A549 (cell line): Measurements from ENCODE around the gene TMC4. TPM values are rescaled to one million over a fixed set of nuclear protein-coding genes. Genes with fewer than 3 reads are reported as not detected.

ENCODE experiments used
- ATAC-seq, 2 experiments: fragments of 200-7000 bp in 1 of 2; fragments of >200 bp in 1 of 2; cut with Nextera tagmentation in 1 of 2; cut with Tn5 transposase in 1 of 2; 3 replicates each; pipeline versions ENCODE4 v1.8.0 to v1.9.1; 2018 to 2020; ENCODE audit warnings: mild to moderate bottlenecking in 1 of 2, moderate library complexity in 1 of 2
- CTCF ChIA-PET: fragments of 300-600 bp; sonication (Branson Sonifier 250); formaldehyde crosslinking; extraction: SDS; loops from one replicate; lab custom pipeline; 2021; ENCODE audit warnings: antibody characterized with exemption, inconsistent platforms; lab: Yijun Ruan, JAX
- POLR2A ChIA-PET: fragments of 350-600 bp; formaldehyde crosslinking; extraction: SDS; loops from one replicate; lab custom pipeline; 2021; ENCODE audit warnings: antibody characterized with exemption, inconsistent platforms; lab: Yijun Ruan, JAX
- DNase-seq, 2 experiments: peaks; one replicate each; pipeline versions ENCODE4 v3.0.0 to v3.0.0-alpha.2; 2011 to 2016; ENCODE audit warnings: low read depth in 1 of 2, low spot score in 1 of 2
- FAIRE-seq: peaks from 2 replicates; lab custom pipeline; 2011; peaks lifted over from hg19 to GRCh38; lab: Jason Lieb, UNC
- H3K27ac ChIP-seq, 2 experiments: fragments of >200 bp; sonication (Bioruptor Twin); formaldehyde crosslinking; 3 replicates each; pipeline ENCODE4 v1.5.1; 2016 to 2017
- H3K4me1 ChIP-seq: fragments of >200 bp; sonication (Bioruptor Twin); formaldehyde crosslinking; 3 replicates; pipeline ENCODE4 v1.6.1; 2016
- H3K4me2 ChIP-seq: fragments of >200 bp; sonication (Bioruptor Twin); formaldehyde crosslinking; 3 replicates; pipeline ENCODE4 v1.6.1; 2016
- H3K4me3 ChIP-seq: fragments of >200 bp; sonication (Bioruptor Twin); formaldehyde crosslinking; 3 replicates; pipeline ENCODE4 v1.5.1; 2016
- H3K9me3 ChIP-seq: fragments of >200 bp; sonication (Bioruptor Twin); formaldehyde crosslinking; 3 replicates; pipeline ENCODE4 v1.6.1; 2016
- CEBPB ChIP-seq, 2 experiments: fragments of >200 bp in 1 of 2; sonication (Bioruptor Twin) in 1 of 2; formaldehyde crosslinking in 1 of 2; IDR thresholded peaks; 2 replicates each; pipeline ENCODE4 v1.6.1; 2012 to 2016
- CHD2 ChIP-seq: fragments of 150-350 bp; IDR thresholded peaks from 2 replicates; pipeline ENCODE4 v1.6.1; 2014; ENCODE audit warnings: low read length; ENCODE audit not compliant: partially characterized antibody
- EHMT2 ChIP-seq: fragments of 200-600 bp; sonication (generic); IDR thresholded peaks from 2 replicates; pipeline ENCODE4 v1.6.1; 2016; ENCODE audit warnings: antibody characterized with exemption, low read depth, mild to moderate bottlenecking, moderate library complexity
- ESRRA ChIP-seq: fragments of 150-350 bp; IDR thresholded peaks from 2 replicates; pipeline ENCODE4 v1.6.1; 2014; ENCODE audit warnings: mild to moderate bottlenecking, low read length, borderline replicate concordance
- FOSB ChIP-seq: fragments of 250-450 bp; sonication (Bioruptor Pico); IDR thresholded peaks from 2 replicates; pipeline ENCODE4 v1.5.0; 2020; ENCODE audit warnings: mild to moderate bottlenecking, moderate library complexity
- GATA3 ChIP-seq: IDR thresholded peaks from 2 replicates; pipeline ENCODE4 v1.6.1; 2012; ENCODE audit warnings: borderline replicate concordance
- HOXA7 ChIP-seq: fragments of 250-450 bp; sonication (Bioruptor Pico); IDR thresholded peaks from 2 replicates; pipeline ENCODE4 v1.5.0; 2020; ENCODE audit warnings: mild to moderate bottlenecking, moderate library complexity
- HOXB5 ChIP-seq: fragments of 250-450 bp; sonication (Bioruptor Pico); IDR thresholded peaks from 2 replicates; pipeline ENCODE4 v1.5.0; 2020; ENCODE audit warnings: mild to moderate bottlenecking, moderate library complexity
- KDM1A ChIP-seq: fragments of 200-600 bp; sonication (generic); IDR thresholded peaks from 2 replicates; pipeline ENCODE4 v1.6.1; 2016; ENCODE audit warnings: low read depth, mild to moderate bottlenecking
- KDM5A ChIP-seq: fragments of 200-600 bp; sonication (generic); IDR thresholded peaks from 2 replicates; pipeline ENCODE4 v1.6.1; 2016; ENCODE audit warnings: antibody characterized with exemption, mild to moderate bottlenecking
- MAZ ChIP-seq: fragments of 150-350 bp; IDR thresholded peaks from 2 replicates; pipeline ENCODE4 v1.6.1; 2014; ENCODE audit warnings: antibody characterized with exemption, low read depth, low read length, borderline replicate concordance
- MYC ChIP-seq: IDR thresholded peaks from 2 replicates; pipeline ENCODE4 v1.6.1; 2012; ENCODE audit warnings: mild to moderate bottlenecking, inconsistent platforms, low read length, improper control_type of control experiment, borderline replicate concordance
- PHF8 ChIP-seq: fragments of 200-600 bp; sonication (generic); IDR thresholded peaks from 2 replicates; pipeline ENCODE4 v1.6.1; 2016; ENCODE audit warnings: low read depth, mild to moderate bottlenecking, antibody characterized with exemption, moderate library complexity, borderline replicate concordance
- POLR2A ChIP-seq: IDR thresholded peaks from 2 replicates; pipeline ENCODE4 v1.6.1; 2012; ENCODE audit warnings: mild to moderate bottlenecking, low read length
- RAD21 ChIP-seq, 2 experiments: fragments of >200 bp in 1 of 2; sonication (Bioruptor Twin) in 1 of 2; formaldehyde crosslinking in 1 of 2; IDR thresholded peaks in 1 of 2; conservative IDR thresholded peaks in 1 of 2; 2 replicates in 1 of 2; 3 replicates in 1 of 2; pipeline ENCODE4 v1.6.1; 2012 to 2018; ENCODE audit warnings: inconsistent platforms in 1 of 2
- RCOR1 ChIP-seq: fragments of 150-350 bp; IDR thresholded peaks from 2 replicates; pipeline ENCODE4 v1.6.1; 2014; ENCODE audit warnings: antibody characterized with exemption, low read length, low read depth
- RFX5 ChIP-seq: fragments of 450-650 bp; IDR thresholded peaks from 2 replicates; pipeline ENCODE4 v1.7.1; 2014; ENCODE audit warnings: antibody characterized with exemption, mild to moderate bottlenecking, moderate library complexity
- TFCP2L1 ChIP-seq: fragments of 250-450 bp; sonication (Bioruptor Pico); IDR thresholded peaks from 2 replicates; pipeline ENCODE4 v1.5.0; 2021; ENCODE audit warnings: mild to moderate bottlenecking
- TP53 ChIP-seq: fragments of 250-450 bp; sonication (Bioruptor Pico); IDR thresholded peaks from 2 replicates; pipeline ENCODE4 v1.5.0; 2021; ENCODE audit warnings: mild to moderate bottlenecking, moderate library complexity
- ZSCAN20 ChIP-seq: fragments of 250-450 bp; sonication (Bioruptor Pico); IDR thresholded peaks from 2 replicates; pipeline ENCODE4 v1.8.0; 2022; ENCODE audit warnings: mild to moderate bottlenecking, moderate library complexity
- WGBS: methylation state at CpG from one replicate; pipeline ENCODE4 v1.1.6; 2017; ENCODE audit errors: missing lambda C conversion rate; 5-methylcytosine and 5-hydroxymethylcytosine counted together
- polyA plus RNA-seq, 4 experiments: library from polyadenylated mRNA; depleted of rRNA in 3 of 4; stranded (reverse); fragments of >200 nt; fragmentation: RNase III in 1 of 4; extraction: RNeasy Plus Mini Kit Qiagen cat#74134 plus additional on column Dnase treatment in 1 of 4; gene quantifications; 2 replicates in 3 of 4; 3 replicates in 1 of 4; pipeline ENCODE4 v1.2.3, GENCODE V29; 2011 to 2017
- TF ChIP-seq, protein P1 (sequence below): IDR thresholded peaks from 2 replicates; pipeline ENCODE4 v1.6.1; 2012; ENCODE audit warnings: low read depth, borderline replicate concordance
- TF ChIP-seq, protein P2 (sequence below): fragments of 450-650 bp; IDR thresholded peaks from 2 replicates; pipeline ENCODE4 v1.6.1; 2014; ENCODE audit warnings: antibody characterized with exemption
- TF ChIP-seq, protein P3 (sequence below): fragments of 250-450 bp; sonication (Bioruptor Pico); IDR thresholded peaks from 2 replicates; pipeline ENCODE4 v1.5.0; 2021; ENCODE audit warnings: mild to moderate bottlenecking, moderate library complexity, borderline replicate concordance
- TF ChIP-seq, protein P4 (sequence below): fragments of >200 bp; sonication (Bioruptor Twin); formaldehyde crosslinking; IDR thresholded peaks from 3 replicates; pipeline ENCODE4 v1.6.1; 2016
- TF ChIP-seq, protein P5 (sequence below): fragments of >200 bp; sonication (Bioruptor Twin); formaldehyde crosslinking; IDR thresholded peaks from 2 replicates; pipeline ENCODE4 v1.6.1; 2016
- TF ChIP-seq, protein P6 (sequence below): IDR thresholded peaks from 2 replicates; pipeline ENCODE4 v1.6.1; 2012
- TF ChIP-seq, protein P7 (sequence below): fragments of 150-350 bp; IDR thresholded peaks from 2 replicates; pipeline ENCODE4 v1.6.1; 2014; ENCODE audit warnings: low read depth, mild to moderate bottlenecking, low read length

The TMC4 gene
- polyA plus RNA-seq, 2 of the 4 experiments (the other 2 are of a cell fraction): 0.84 to 0.85 TPM

DNA sequence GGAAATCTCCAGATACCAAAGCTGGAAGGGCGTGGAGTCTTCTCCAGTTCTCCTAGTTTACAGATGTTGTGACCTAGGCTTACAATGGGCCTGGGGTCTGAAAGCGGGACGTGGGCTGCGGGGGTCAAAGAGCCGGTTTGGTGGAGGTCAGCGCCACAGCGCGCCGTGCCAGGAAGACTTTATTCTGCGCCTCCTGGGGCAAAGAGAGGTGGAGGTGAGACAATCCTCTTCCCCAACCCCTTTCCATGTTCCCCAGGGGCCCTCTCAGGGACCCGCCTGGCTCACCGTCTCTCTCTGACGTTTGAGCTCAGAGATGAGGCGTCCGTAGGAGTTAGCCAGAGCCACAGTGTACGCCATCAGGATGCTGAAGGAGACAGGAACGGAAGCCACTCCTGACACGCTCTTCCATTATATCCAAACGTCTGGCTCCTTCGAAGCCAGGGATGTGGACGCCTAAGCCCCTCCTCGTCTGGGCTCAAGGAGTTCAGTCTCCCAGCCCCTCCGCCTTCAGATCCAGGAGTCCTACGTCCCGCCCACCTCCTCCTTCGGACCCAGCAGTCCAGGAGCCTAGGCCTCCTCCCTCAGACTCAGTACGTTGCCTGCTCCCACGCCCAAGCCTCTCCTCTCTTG, 12.7 kb downstream of the TMC4 start:
- POLR2A ChIA-PET: interaction anchor here (0.7 to 3.0 kb wide), 10 partner anchors 10 to 180 kb away, joined by 3 to 37 read pairs (median 6); partner anchors contain the start of genes CNOT3, MBOAT7, PRPF31 and RPS9
- Histone ChIP-seq H3K4me3 (peak overlapping the region; percentile 56), H3K4me2 (peak overlapping the region; percentile 85), H3K4me1 (peaks cover 31% of the 10 kb centered on the region), H3K9me3 (no peaks in the 10 kb centered on the region), H3K27ac (peak overlapping the region; percentile 76 to 87)
- CTCF ChIA-PET: interaction anchor here (0.6 to 3.9 kb wide), 5 partner anchors 7 to 928 kb away, joined by 3 to 27 read pairs (median 7); no protein-coding TSS in a partner anchor
- TF ChIP-seq RFX5 (no peak), PHF8 (peak; percentile 49; the same call in 1 of the 2 replicates), POLR2A (no peak), GATA3 (no peak), FOSB (CRISPR knock-in tag) (no peak), HOXA7 (no peak), KDM1A (no peak), KDM5A (no peak)
- ATAC-seq: peak; percentile 4 to 8; a peak in 5 of 6 replicates
- DNase-seq: peak in 1 of 2 experiments; percentile 33
- FAIRE-seq: no peak
- 11% methylated on average over 28 of the region's 28 CpGs for WGBS

DNA sequence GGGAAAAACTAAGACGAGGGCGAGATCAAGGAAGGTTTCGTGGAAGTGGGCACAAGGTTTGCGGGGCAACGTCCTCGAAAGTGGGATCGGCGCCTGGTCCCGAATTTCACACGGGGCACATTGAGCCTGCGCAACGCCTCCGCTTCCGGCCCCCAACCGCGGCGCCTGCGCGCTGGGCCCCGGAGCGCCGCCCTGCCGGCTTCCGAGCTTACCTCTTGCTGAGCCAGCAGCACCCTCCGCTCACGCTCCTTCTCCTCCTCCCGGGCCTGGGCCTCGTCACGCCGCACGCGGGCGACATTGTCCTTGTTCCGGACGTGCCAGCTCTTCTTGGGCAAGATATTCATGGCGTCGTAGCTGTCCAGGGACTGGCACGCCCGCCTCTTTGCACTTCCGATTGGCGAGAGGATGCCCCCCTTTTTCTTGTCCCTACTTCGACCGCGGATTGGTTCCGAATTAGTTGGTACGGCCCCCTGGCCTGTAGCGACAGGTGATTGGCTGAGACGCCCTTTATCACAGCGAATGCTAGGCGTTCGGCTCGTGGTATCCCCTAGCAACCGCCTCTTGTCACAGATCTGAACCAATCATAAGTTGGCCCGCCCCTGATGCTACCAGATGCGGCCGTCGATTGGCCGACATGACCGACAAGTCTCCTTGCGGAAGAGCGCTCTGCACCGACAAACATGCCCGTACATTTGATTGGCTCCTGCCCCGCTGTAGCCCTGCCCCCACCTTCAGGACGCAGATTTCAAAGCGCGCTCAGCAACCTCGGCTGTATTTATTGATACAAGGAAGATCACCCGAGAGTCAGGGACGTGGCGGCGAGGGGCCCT, 13.4 kb downstream of the TMC4 start, which contains the start of gene LENG1:
LENG1 (minus strand) TSS at position 370 of the 830 bp plus-strand sequence; CDS start at position 344, 26 bp downstream.
- FAIRE-seq (peak; percentile 100), DNase-seq (peak; percentile 100), ATAC-seq (peak; percentile 77 to 90)
- peak within 1 kb of the TSS; percentile 93 to 95 for H3K27ac ChIP-seq
- CTCF ChIA-PET: interaction anchor here (0.9 to 3.9 kb wide), 7 partner anchors 8 to 107 kb away, joined by 3 to 27 read pairs (median 7); partner anchors contain the start of gene MBOAT7
- H3K4me2 ChIP-seq: peak within 1 kb of the TSS; percentile 97
- H3K4me3 ChIP-seq: peak within 1 kb of the TSS; percentile 56
- WGBS: under 1% methylated on average over 72 of the region's 72 CpGs
- no peaks in the 10 kb centered on the region for H3K9me3 ChIP-seq
- POLR2A ChIA-PET: interaction anchor here (1.0 to 3.0 kb wide), 10 partner anchors 10 to 179 kb away, joined by 3 to 37 read pairs (median 7); partner anchors contain the start of genes CNOT3, MBOAT7, PRPF31 and RPS9
- H3K4me1 ChIP-seq: peaks cover 31% of the 10 kb centered on the region
- TF ChIP-seq ZSCAN20 (CRISPR knock-in tag) (no peak), TP53 (CRISPR knock-in tag) (0 out of 2 replicates have a peak, but pooled peaks have one; percentile 53), CEBPB (IDR thresholded peaks at IDR 0.05) (peak in 1 of 2 experiments; percentile 18; a peak in 2 of 4 replicates), RFX5 (peak; percentile 94), MYC (peak; percentile 59), TFCP2L1 (CRISPR knock-in tag) (0 out of 2 replicates have a peak, but pooled peaks have one; percentile 60), PHF8 (peak; percentile 87; the same call in 1 of the 2 replicates), RCOR1 (no peak), HOXB5 (CRISPR knock-in tag) (peak; percentile 17; the same call in 1 of the 2 replicates), MAZ (no peak), ESRRA (no peak), CHD2 (no peak), EHMT2 (no peak), RAD21 (conservative IDR thresholded peaks at IDR 0.05 in 1 of 2, IDR thresholded peaks at IDR 0.05 in 1 of 2) (no peak), POLR2A (peak; percentile 82)
- TF ChIP-seq, protein P1, sequence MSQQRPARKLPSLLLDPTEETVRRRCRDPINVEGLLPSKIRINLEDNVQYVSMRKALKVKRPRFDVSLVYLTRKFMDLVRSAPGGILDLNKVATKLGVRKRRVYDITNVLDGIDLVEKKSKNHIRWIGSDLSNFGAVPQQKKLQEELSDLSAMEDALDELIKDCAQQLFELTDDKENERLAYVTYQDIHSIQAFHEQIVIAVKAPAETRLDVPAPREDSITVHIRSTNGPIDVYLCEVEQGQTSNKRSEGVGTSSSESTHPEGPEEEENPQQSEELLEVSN: peak; percentile 97
- TF ChIP-seq, protein P2, sequence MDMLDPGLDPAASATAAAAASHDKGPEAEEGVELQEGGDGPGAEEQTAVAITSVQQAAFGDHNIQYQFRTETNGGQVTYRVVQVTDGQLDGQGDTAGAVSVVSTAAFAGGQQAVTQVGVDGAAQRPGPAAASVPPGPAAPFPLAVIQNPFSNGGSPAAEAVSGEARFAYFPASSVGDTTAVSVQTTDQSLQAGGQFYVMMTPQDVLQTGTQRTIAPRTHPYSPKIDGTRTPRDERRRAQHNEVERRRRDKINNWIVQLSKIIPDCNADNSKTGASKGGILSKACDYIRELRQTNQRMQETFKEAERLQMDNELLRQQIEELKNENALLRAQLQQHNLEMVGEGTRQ: no peak; the same call in 1 of the 2 replicates
- TF ChIP-seq, protein P3, sequence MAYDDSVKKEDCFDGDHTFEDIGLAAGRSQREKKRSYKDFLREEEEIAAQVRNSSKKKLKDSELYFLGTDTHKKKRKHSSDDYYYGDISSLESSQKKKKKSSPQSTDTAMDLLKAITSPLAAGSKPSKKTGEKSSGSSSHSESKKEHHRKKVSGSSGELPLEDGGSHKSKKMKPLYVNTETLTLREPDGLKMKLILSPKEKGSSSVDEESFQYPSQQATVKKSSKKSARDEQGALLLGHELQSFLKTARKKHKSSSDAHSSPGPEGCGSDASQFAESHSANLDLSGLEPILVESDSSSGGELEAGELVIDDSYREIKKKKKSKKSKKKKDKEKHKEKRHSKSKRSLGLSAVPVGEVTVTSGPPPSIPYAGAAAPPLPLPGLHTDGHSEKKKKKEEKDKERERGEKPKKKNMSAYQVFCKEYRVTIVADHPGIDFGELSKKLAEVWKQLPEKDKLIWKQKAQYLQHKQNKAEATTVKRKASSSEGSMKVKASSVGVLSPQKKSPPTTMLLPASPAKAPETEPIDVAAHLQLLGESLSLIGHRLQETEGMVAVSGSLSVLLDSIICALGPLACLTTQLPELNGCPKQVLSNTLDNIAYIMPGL: no peak
- TF ChIP-seq, protein P4, sequence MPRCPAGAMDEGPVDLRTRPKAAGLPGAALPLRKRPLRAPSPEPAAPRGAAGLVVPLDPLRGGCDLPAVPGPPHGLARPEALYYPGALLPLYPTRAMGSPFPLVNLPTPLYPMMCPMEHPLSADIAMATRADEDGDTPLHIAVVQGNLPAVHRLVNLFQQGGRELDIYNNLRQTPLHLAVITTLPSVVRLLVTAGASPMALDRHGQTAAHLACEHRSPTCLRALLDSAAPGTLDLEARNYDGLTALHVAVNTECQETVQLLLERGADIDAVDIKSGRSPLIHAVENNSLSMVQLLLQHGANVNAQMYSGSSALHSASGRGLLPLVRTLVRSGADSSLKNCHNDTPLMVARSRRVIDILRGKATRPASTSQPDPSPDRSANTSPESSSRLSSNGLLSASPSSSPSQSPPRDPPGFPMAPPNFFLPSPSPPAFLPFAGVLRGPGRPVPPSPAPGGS: peak; percentile 86; the same call in 2 of the 3 replicates
- TF ChIP-seq, protein P5, sequence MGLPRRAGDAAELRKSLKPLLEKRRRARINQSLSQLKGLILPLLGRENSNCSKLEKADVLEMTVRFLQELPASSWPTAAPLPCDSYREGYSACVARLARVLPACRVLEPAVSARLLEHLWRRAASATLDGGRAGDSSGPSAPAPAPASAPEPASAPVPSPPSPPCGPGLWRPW: no peak
- TF ChIP-seq, protein P6, sequence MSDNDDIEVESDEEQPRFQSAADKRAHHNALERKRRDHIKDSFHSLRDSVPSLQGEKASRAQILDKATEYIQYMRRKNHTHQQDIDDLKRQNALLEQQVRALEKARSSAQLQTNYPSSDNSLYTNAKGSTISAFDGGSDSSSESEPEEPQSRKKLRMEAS: peak; percentile 97
- TF ChIP-seq, protein P7, sequence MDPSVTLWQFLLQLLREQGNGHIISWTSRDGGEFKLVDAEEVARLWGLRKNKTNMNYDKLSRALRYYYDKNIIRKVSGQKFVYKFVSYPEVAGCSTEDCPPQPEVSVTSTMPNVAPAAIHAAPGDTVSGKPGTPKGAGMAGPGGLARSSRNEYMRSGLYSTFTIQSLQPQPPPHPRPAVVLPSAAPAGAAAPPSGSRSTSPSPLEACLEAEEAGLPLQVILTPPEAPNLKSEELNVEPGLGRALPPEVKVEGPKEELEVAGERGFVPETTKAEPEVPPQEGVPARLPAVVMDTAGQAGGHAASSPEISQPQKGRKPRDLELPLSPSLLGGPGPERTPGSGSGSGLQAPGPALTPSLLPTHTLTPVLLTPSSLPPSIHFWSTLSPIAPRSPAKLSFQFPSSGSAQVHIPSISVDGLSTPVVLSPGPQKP: 0 out of 2 replicates have a peak, but pooled peaks have one; percentile 1
